ENCODE results near the gene SYNE2.

GRCh38 chr14:64218344-64219240 lies 365.8 kb downstream of the SYNE2 start:
- TF ChIP-seq CTCF (conservative IDR thresholded peaks at IDR 0.05; ENCODE audit: low read depth, low read length) (no peak), EZH2 (IDR thresholded peaks at IDR 0.05; ENCODE audit: low read length, unreplicated experiment) (no peak), EZH2phosphoT487 (IDR thresholded peaks at IDR 0.05; ENCODE audit: borderline replicate concordance, low read length) (no peak)

Data from PC-3 (cell line).